ENCODE results near the gene HOXA3.

HOXA3 gene

GRCh38 chr7:27177795-27178320, 25.5 kb upstream of the HOXA3 start:
- DNase-seq (ENCODE audit: low spot score) = no peak

DNA sequence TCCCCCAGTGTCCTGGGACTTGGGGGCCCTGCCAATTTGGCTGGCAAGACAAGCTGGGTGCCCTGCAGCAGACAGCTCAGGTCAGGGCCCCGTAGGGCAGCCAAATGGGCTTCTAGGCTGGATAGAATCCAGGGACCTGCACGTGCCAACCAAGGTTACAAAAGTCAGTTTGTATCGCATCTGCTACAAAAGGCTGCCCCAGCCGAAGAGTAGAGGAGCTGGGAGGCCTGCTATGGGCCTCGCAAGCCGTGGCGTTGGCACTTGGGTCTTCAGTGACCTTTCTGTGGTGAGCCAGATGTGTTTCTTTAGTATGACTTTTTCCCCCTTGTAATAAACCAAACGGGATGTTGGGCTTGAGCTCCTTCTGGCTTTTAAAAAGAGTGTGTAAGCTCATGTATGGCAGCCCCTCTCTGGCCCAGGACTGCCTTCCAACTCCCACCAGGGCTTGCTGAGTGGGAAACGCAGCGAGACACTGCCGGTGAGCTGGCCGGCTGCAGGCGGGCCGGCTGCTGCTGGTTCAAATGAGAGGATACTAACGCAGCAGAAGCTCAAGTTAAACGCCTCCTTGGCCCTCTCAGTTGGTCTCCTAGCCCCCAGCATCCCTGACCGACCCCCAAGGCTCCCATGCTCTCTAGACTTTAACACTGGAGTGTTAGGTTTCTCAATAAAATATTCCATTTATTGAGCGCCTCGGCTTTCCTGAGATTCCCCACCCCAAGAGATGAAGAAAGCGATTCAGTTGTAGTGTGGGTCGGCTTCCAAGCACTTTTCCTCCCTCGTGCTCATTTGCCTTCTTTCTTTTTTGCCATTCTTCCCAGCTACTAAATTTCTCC, 24.8 kb upstream of the HOXA3 start:
- no peak for DNase-seq (ENCODE audit: low spot score)

GRCh38 chr7:27176524-27176845, 24.1 kb upstream of the HOXA3 start:
- no peak for DNase-seq (ENCODE audit: low spot score)

- DNase-seq (ENCODE audit: low spot score) = no peak
These were observed 23.5 kb upstream of the HOXA3 start for GRCh38 chr7:27175626-27176523.

GRCh38 chr7:27174874-27175625, 22.7 kb upstream of the HOXA3 start:
- no peak for DNase-seq (ENCODE audit: low spot score)

GRCh38 chr7:27173956-27174873, 21.8 kb upstream of the HOXA3 start, which contains the start of gene HOXA10:
Gene HOXA10 (minus strand): TSS chr7:27174320. CDS start chr7:27174306, 14 bp downstream.
- no peak for DNase-seq (ENCODE audit: low spot score)

DNA sequence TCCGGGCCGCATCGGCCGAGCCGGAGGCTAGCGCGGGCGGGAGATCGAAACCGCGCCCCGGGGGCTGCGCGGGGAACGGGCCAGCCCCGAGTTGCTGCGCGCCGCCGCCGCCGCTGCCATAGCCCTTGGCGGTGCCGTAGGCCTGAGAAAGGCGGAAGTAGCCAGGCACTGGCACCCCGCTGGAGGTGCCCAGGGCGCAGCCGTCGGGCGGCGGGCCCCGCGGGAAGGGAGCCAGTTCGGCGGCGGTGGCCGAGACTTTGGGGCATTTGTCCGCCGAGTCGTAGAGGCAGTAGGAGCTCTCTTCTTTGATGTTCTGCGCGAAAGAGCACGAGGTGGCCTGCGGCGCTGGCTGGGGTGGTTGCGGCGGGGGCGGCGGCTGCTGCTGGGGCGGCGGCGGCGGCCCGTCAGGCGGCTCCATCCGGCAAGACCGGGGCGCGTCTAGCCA, 21.1 kb upstream of the HOXA3 start:
- no peak for DNase-seq (ENCODE audit: low spot score)

GRCh38 chr7:27172823-27173510, 20.6 kb upstream of the HOXA3 start:
- DNase-seq (ENCODE audit: low spot score) = peak; percentile 63

- DNase-seq (ENCODE audit: low spot score) = no peak
These were observed 20.0 kb upstream of the HOXA3 start for GRCh38 chr7:27172315-27172774.

DNA sequence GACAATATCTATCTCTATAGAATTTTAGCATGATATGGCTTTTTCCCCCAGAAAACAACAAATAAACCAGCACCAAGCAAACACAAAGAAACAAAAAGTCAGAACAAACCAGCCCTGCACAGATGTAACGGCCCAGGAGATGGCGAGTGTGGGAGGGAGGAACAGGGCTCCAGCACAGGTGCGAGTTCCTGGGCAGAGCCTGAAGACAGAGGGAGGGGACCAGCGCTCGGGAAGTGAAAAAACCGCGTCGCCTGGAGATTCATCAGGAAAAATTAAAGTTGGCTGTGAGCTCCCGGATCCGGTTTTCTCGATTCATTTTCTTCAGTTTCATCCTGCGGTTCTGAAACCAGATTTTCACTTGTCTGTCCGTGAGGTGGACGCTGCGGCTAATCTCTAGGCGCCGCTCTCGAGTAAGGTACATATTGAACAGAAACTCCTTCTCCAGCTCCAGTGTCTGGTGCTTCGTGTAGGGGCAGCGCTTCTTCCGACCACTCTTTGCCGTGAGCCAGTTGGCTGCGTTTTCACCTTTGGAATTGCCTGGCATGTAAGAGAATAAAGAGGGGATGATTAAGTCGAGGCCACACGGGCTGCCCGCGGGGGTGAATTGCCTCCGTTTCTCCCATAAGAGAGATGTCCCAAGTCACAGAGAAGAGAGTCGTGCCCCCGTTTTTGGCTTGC, 19.4 kb upstream of the HOXA3 start:
- DNase-seq (ENCODE audit: low spot score) = no peak

- no peak for DNase-seq (ENCODE audit: low spot score)
These were observed 18.9 kb upstream of the HOXA3 start for GRCh38 chr7:27171325-27171636.

- no peak for DNase-seq (ENCODE audit: low spot score)
These were observed 18.3 kb upstream of the HOXA3 start for GRCh38 chr7:27170426-27171324.

GRCh38 chr7:27169658-27170425, 17.5 kb upstream of the HOXA3 start:
- no peak for DNase-seq (ENCODE audit: low spot score)

- DNase-seq (ENCODE audit: low spot score) = no peak
These were observed 16.0 kb upstream of the HOXA3 start for GRCh38 chr7:27168265-27168947.

DNA sequence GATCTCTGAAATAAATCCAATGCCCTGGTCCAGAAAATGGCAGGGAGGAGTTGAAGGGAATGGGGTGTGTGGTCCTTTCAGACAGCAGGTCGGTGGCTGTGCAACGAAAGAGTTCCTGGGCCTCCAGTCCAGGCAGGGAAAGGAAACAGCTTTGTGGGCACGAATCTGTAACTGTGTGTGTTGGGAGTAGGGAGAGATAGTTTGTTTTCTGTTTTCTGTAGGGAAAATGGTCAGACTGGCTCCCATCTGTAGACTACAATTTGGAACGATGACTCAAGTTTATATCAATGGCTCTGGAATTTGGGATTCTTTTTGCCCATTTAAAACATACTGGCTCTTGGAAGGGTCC, 15.5 kb upstream of the HOXA3 start:
- DNase-seq (ENCODE audit: low spot score) = no peak

GRCh38 chr7:27166531-27167505, 14.4 kb upstream of the HOXA3 start:
- DNase-seq (ENCODE audit: low spot score) = no peak
